Psoas muscle (tissue), 8 donors: ENCODE results near the gene FOXP1. TPM values are rescaled to one million over a fixed set of nuclear protein-coding genes. Genes with fewer than 3 reads are reported as not detected.

ENCODE experiments used
- ATAC-seq, 4 donors: fragments of 200-7000 bp; cut with Tn5 transposase; one replicate each; pipeline ENCODE4 v1.9.1; 2020; ENCODE audit warnings: moderate library complexity in 3 of 4, mild to moderate bottlenecking in 2 of 4
- DNase-seq, 2 donors: peaks; one replicate each; pipeline ENCODE4 v3.0.0-alpha.2; 2020
- H3K27ac ChIP-seq: fragments of 200-600 bp; one replicate; pipeline ENCODE4 v1.8.0; 2022
- H3K27me3 ChIP-seq, 3 donors: fragments of 200-600 bp in 1 of 3; one replicate each; pipeline versions ENCODE4 v1.6.1 to v1.8.0; 2013 to 2022; ENCODE audit warnings: low read length in 2 of 3, mild to moderate bottlenecking in 2 of 3, moderate library complexity in 1 of 3; ENCODE audit not compliant: insufficient read depth in 3 of 3
- H3K36me3 ChIP-seq, 2 donors: fragments of 200-600 bp in 1 of 2; one replicate each; pipeline versions ENCODE4 v1.6.1 to v1.8.0; 2013 to 2022; ENCODE audit warnings: low read depth in 1 of 2, mild to moderate bottlenecking in 1 of 2, moderate library complexity in 1 of 2; ENCODE audit not compliant: insufficient read depth in 1 of 2
- H3K4me1 ChIP-seq: fragments of 200-600 bp; one replicate; pipeline ENCODE4 v1.8.0; 2022
- H3K4me3 ChIP-seq: fragments of 200-600 bp; one replicate; pipeline ENCODE4 v1.8.0; 2022; ENCODE audit warnings: mild to moderate bottlenecking
- H3K9me3 ChIP-seq: fragments of 200-600 bp; one replicate; pipeline ENCODE4 v1.8.0; 2022
- CTCF ChIP-seq: fragments of 200-600 bp; IDR thresholded peaks from one replicate; pipeline ENCODE4 v1.8.0; 2022; ENCODE audit warnings: antibody characterized with exemption
- WGBS, 3 donors: extraction: QIAGEN DNeasy Blood & Tissue Kit; methylation state at CpG; one replicate each; pipeline versions ENCODE4 v1.1.6 to v1.1.7; 2013; 5-methylcytosine and 5-hydroxymethylcytosine counted together
- intact Hi-C, 2 donors: fragments of 100-400 bp; cut with DNase I; formaldehyde crosslinking; loops; one replicate each; pipeline versions ENCODE4 v1.11.0 to v1.14.2; 2022
- polyA plus RNA-seq, 3 donors: library from polyadenylated mRNA; stranded (reverse); fragments of 200-250 nt; gene quantifications; one replicate each; pipeline ENCODE4 v1.2.3, GENCODE V29; 2013
- total RNA-seq, 4 donors: library from RNA; stranded (reverse); fragmentation: NEBNext Ultra II Directional in 2 of 4; extraction: Animal tissue kit (Norgen Biotek cat#: 25700) in 2 of 4; gene quantifications; one replicate each; pipeline versions ENCODE4 v1.2.1 to v1.2.4, GENCODE V29; 2021 to 2023
- donor health status: healthy with polysubstance abuse.
- donor health status: DM: no; HTN: no; CAD: no; lungs with moderate emphysema.
- donor health status: Bipolar disorder and iron deficiency.
- donor health status: healthy.
- donor health status: DM: yes; HTN: yes; CAD: no.
- donor health status: DM: no; HTN: no; CAD: no.
- donor health status: DM: no; HTN: no; CAD: no.
- donor health status: DM: yes; HTN: yes; CAD: no.

The FOXP1 gene
- total and polyA plus RNA-seq, 7 donors: 2.6 to 26.4 (median 15.4) TPM

GRCh38 chr3:71601811-71602210 is 18.3 kb upstream of the FOXP1 start:
- ATAC-seq: no peak

GRCh38 chr3:71600646-71601288 is 17.2 kb upstream of the FOXP1 start:
- 75 to 84% (median 80%) methylated on average over 3 of the region's 3 CpGs for WGBS, 3 donors
- Histone ChIP-seq H3K4me1 (no peaks in the 10 kb centered on the region), H3K9me3 (no peaks in the 10 kb centered on the region), H3K4me3 (no peak overlapping the region), H3K27me3 (no peaks in the 10 kb centered on the region), H3K27ac (no peak overlapping the region), H3K36me3 (no peaks in the 10 kb centered on the region)
- intact Hi-C loops: no loop called here
- no peak for DNase-seq
- TF ChIP-seq CTCF: no peak
- no peak for ATAC-seq

More at GRCh38 chr3:71601811-71602210, 18.3 kb upstream of the FOXP1 start:
- intact Hi-C loops: no loop called here
- no peaks in the 10 kb centered on the region for H3K27me3 ChIP-seq
- no peak overlapping the region for H3K27ac ChIP-seq
- 80 to 87% (median 81%) methylated on average over 5 of the region's 5 CpGs for WGBS, 3 donors
- H3K36me3 ChIP-seq: no peaks in the 10 kb centered on the region
- no peak for DNase-seq
- no peak for TF ChIP-seq CTCF
- no peaks in the 10 kb centered on the region for H3K9me3 ChIP-seq
- H3K4me3 ChIP-seq: no peak overlapping the region
- H3K4me1 ChIP-seq: no peaks in the 10 kb centered on the region

- H3K9me3 ChIP-seq: no peaks in the 10 kb centered on the region
- ATAC-seq (no peak), DNase-seq (no peak)
- WGBS, 3 donors: 85 to 88% (median 88%) methylated on average over 1 of the region's 1 CpG
- no peaks in the 10 kb centered on the region for H3K27me3 ChIP-seq
- no peak for TF ChIP-seq CTCF
- no peak overlapping the region for H3K27ac ChIP-seq
- H3K36me3 ChIP-seq: no peaks in the 10 kb centered on the region
- H3K4me3 ChIP-seq: no peak overlapping the region
- intact Hi-C loops: loop anchor here in 1 of 2 donors (10.0 kb wide), 1 partner anchor 1065 kb away; no protein-coding TSS in a partner anchor
- no peaks in the 10 kb centered on the region for H3K4me1 ChIP-seq
These were observed 15.9 kb upstream of the FOXP1 start for GRCh38 chr3:71599416-71599815.

- no peak for TF ChIP-seq CTCF
- Histone ChIP-seq H3K9me3 (no peaks in the 10 kb centered on the region), H3K27me3 (no peaks in the 10 kb centered on the region), H3K36me3 (no peaks in the 10 kb centered on the region), H3K4me3 (no peak overlapping the region), H3K27ac (no peak overlapping the region), H3K4me1 (no peaks in the 10 kb centered on the region)
- ATAC-seq (no peak), DNase-seq (no peak)
- intact Hi-C loops: loop anchor here in 1 of 2 donors (10.0 kb wide), 1 partner anchor 1063 kb away; no protein-coding TSS in a partner anchor
- WGBS, 3 donors: 84 to 91% (median 89%) methylated on average over 3 of the region's 3 CpGs
These were observed 14.8 kb upstream of the FOXP1 start for GRCh38 chr3:71598292-71598691.

- intact Hi-C loops: loop anchor here in 1 of 2 donors (10.0 kb wide), 1 partner anchor 1062 kb away; no protein-coding TSS in a partner anchor
- 87 to 96% (median 93%) methylated on average over 1 of the region's 1 CpG for WGBS, 3 donors
- no peaks in the 10 kb centered on the region for H3K9me3 ChIP-seq
- TF ChIP-seq CTCF: no peak
- no peaks in the 10 kb centered on the region for H3K27me3 ChIP-seq
- no peak overlapping the region for H3K27ac ChIP-seq
- DNase-seq: no peak
- ATAC-seq: no peak
- no peak overlapping the region for H3K4me3 ChIP-seq
- no peaks in the 10 kb centered on the region for H3K4me1 ChIP-seq
- no peaks in the 10 kb centered on the region for H3K36me3 ChIP-seq
These were observed 13.8 kb upstream of the FOXP1 start for GRCh38 chr3:71597286-71597685.
